Testis (tissue), 3 donors: ENCODE data around the gene FERMT3. TPM values are rescaled to one million over a fixed set of nuclear protein-coding genes. Genes with fewer than 3 reads are reported as not detected.
A peak's percentile ranks its signal among the peaks of the same experiment; 100 is the strongest.

ENCODE experiments used
- DNase-seq: peaks from one replicate; pipeline ENCODE4 v3.0.0-alpha.2; 2019
- H3K27ac ChIP-seq, 2 donors: fragments of 200-600 bp; sonication (generic); one replicate each; pipeline ENCODE4 v1.5.1; 2019
- H3K27me3 ChIP-seq: fragments of 200-600 bp; sonication (generic); one replicate; pipeline ENCODE4 v1.5.1; 2019
- H3K36me3 ChIP-seq: fragments of 200-600 bp; sonication (generic); one replicate; pipeline ENCODE4 v1.5.1; 2017; ENCODE audit warnings: low read depth; ENCODE audit errors: missing control alignments
- H3K4me1 ChIP-seq: fragments of 200-600 bp; sonication (generic); one replicate; pipeline ENCODE4 v1.5.1; 2019
- H3K4me3 ChIP-seq, 2 donors: fragments of 200-600 bp; sonication (generic); one replicate each; pipeline ENCODE4 v1.5.1; 2017 to 2019
- H3K9me3 ChIP-seq: fragments of 200-600 bp; sonication (generic); one replicate; pipeline ENCODE4 v1.5.1; 2017
- POLR2A ChIP-seq: fragments of 450-650 bp; IDR thresholded peaks from one replicate; pipeline ENCODE4 v1.6.1; 2017; ENCODE audit warnings: antibody characterized with exemption, mild to moderate bottlenecking, moderate library complexity
- WGBS, 2 donors: methylation state at CpG; one replicate each; pipeline ENCODE4 v1.1.5; 2018; 5-methylcytosine and 5-hydroxymethylcytosine counted together
- intact Hi-C: fragments of 100-400 bp; cut with DNase I; formaldehyde crosslinking; loops from one replicate; pipeline ENCODE4 v1.15.1; 2023; ENCODE audit warnings: low total_unique reads
- polyA plus RNA-seq: library from polyadenylated mRNA; stranded (reverse); fragments of 350-450 nt; fragmentation: Illumina TruSeq; extraction: RNeasy Lipid Tissue Mini Kit (QIAGEN cat#74804); gene quantifications from one replicate; pipeline ENCODE4 v1.2.3, GENCODE V29; 2014; ENCODE audit warnings: low read depth, low replicate concordance; ENCODE audit not compliant: insufficient read depth
- total RNA-seq, 2 donors: library from RNA; depleted of rRNA; stranded (reverse); fragments of >200 nt; gene quantifications; one replicate each; pipeline ENCODE4 v1.2.3, GENCODE V29; 2016
- TF ChIP-seq, protein P1 (sequence below), 3 experiments: fragments of 450-650 bp in 2 of 3; fragments of 200-600 bp in 1 of 3; sonication (generic) in 1 of 3; IDR thresholded peaks; one replicate each; pipeline ENCODE4 v1.5.1; 2016 to 2019; ENCODE audit warnings: antibody characterized with exemption in 3 of 3, mild to moderate bottlenecking in 2 of 3, moderate library complexity in 1 of 3

Gene FERMT3
- total and polyA plus RNA-seq, 3 donors from 2014 or later = 7.2 to 10.9 (median 8.2) TPM

DNA sequence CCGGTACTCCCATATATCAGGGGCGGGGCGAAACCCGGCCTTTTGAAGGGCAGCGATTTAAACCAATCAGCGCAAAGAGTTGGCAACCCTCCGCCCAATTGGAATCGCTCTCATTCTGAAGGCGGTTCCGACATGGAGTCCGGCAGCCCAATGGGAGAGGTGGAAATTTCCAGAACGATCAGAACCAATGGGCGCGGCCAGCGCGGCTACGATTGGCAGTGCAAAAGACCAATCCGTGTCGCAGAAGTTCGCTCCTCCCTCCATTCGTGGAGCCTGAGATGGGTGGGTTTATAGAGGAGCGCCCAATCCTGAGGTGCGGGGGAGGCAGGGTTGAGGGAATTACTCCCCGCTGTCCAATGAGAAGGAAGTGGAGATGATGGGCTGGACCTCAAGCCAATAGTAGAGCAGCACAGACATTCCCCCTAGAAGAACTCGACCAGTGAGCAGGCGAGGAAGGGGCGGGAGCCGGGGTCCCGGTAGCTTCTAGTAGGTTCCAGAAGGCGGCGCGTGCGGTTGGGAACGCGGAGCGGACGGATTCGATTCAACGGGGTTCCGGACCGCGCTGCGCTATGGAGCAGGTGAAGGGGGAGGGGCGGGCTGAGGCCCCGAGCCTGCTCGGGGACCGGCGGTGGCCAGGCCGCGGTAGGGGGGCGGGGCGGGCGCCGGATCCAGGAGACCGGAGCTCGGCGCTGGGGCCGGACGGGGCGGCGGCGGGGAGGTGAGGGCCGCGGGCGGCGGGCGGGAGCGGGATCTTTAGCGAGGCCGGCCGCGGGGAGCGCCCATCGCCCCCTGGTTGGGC, 20.6 kb upstream of the FERMT3 start, which contains the start of gene STIP1:
TSS of gene STIP1 (plus strand) at position 479 of the 799 bp plus-strand sequence. CDS start at position 570, 91 bp downstream.
- intact Hi-C loops = no loop called here
- no peaks in the 10 kb centered on the region for H3K36me3 ChIP-seq
- H3K27ac ChIP-seq = peak within 1 kb of the TSS; percentile 96 to 100
- no peaks in the 10 kb centered on the region for H3K9me3 ChIP-seq
- H3K27me3 ChIP-seq = no peaks in the 10 kb centered on the region
- TF ChIP-seq, protein P1, sequence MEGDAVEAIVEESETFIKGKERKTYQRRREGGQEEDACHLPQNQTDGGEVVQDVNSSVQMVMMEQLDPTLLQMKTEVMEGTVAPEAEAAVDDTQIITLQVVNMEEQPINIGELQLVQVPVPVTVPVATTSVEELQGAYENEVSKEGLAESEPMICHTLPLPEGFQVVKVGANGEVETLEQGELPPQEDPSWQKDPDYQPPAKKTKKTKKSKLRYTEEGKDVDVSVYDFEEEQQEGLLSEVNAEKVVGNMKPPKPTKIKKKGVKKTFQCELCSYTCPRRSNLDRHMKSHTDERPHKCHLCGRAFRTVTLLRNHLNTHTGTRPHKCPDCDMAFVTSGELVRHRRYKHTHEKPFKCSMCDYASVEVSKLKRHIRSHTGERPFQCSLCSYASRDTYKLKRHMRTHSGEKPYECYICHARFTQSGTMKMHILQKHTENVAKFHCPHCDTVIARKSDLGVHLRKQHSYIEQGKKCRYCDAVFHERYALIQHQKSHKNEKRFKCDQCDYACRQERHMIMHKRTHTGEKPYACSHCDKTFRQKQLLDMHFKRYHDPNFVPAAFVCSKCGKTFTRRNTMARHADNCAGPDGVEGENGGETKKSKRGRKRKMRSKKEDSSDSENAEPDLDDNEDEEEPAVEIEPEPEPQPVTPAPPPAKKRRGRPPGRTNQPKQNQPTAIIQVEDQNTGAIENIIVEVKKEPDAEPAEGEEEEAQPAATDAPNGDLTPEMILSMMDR (IDR thresholded peaks at IDR 0.05) = peak in 2 of 3 experiments; percentile 22 to 43
- TF ChIP-seq POLR2A = peak; percentile 74
- H3K4me3 ChIP-seq = peak within 1 kb of the TSS; percentile 71 to 78
- peaks cover 32% of the 10 kb centered on the region for H3K4me1 ChIP-seq
- DNase-seq = peak; percentile 99
- WGBS, 2 donors = 0 to 1% methylated on average over 27 to 40 of the region's 74 CpGs

DNA sequence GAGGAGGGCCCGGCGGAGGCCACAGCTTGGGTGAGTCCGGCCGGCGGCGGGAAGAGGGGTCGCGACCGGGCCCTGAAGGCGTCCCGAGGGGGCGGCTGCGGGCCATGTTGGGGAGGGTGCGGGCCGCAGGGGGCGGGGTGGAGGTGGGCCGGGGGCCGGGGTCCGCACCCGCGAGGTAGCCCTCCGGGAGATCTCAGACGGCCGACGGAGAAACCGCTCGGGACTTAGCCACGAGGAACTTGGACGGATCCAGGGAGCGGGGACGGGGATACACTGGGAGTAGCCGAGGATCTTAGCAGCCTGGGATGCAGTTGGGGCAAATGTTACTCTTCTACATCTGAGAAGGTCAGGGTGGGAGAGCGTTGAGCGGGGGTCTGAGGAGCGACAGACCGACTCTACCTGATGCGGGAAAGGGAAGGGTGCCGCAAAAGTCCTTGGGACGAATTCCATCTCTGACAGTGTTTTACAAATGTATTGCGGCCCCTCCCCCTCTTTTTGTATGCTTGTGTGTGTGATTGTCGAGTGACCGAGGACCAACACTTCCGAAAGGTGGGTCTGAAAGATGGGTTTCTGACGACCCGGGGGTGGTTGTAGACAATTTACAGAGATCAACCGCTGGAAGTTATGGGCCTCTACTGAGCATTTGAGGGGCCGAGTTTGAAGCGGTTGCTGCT, 19.9 kb upstream of the FERMT3 start:
- intact Hi-C loops = no loop called here
- Histone ChIP-seq H3K36me3 (no peaks in the 10 kb centered on the region), H3K9me3 (no peaks in the 10 kb centered on the region), H3K4me3 (no peak overlapping the region), H3K27me3 (no peaks in the 10 kb centered on the region), H3K4me1 (peaks cover 25% of the 10 kb centered on the region), H3K27ac (peak overlapping the region in 1 of 2 donors; percentile 95)
- peak; percentile 58 for DNase-seq
- TF ChIP-seq POLR2A = no peak
- TF ChIP-seq, protein P1 (IDR thresholded peaks at IDR 0.05) = no peak
- 0 to 2% methylated on average over 21 to 24 of the region's 48 CpGs for WGBS, 2 donors

DNA sequence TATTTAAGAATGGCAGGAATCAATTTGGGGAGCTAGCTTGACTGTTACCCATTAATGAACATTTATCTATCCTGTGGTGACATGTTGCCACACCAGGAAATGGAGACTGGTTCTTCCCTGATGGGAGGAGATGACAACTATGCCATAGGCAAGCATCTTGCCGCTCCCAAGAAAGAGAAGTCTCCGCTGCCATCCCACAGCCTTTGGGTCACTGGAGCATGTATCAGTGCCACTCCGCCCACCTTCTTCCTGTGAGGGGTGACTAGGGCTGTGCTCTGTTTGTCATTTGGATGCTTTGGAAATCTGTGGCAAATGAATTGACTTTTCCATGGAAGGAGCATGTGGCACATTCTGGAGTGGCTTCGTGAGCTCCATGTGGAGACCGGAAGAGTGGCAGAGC, 14.1 kb upstream of the FERMT3 start:
- 93 to 98% methylated on average over 5 of the region's 5 CpGs for WGBS, 2 donors
- Histone ChIP-seq H3K4me3 (no peak overlapping the region), H3K27ac (no peak overlapping the region), H3K4me1 (no peaks in the 10 kb centered on the region), H3K9me3 (no peaks in the 10 kb centered on the region), H3K27me3 (no peaks in the 10 kb centered on the region), H3K36me3 (no peaks in the 10 kb centered on the region)
- TF ChIP-seq, protein P1 (IDR thresholded peaks at IDR 0.05) = no peak
- no peak for TF ChIP-seq POLR2A
- intact Hi-C loops = no loop called here
- DNase-seq = no peak

DNA sequence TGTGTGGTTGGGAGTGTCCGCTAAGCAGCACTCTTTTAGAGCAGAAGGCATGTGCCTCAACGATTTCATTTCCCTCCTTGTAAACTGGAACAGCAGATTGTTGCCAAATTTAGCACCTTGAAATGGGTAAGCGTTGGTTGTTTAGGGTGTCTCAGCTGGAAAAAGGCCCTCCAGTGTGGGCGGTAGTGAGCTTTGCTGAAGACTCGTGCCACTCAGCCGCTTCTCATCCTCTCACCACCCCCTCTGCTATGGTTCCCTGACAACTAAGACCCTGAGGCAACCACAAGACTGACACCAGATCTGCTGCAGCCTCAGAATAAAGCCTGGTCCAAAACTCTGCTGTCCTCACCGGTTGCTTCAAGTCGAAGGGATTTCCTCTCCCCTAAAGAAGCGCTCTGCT, 9.9 kb upstream of the FERMT3 start:
- TF ChIP-seq, protein P1 (IDR thresholded peaks at IDR 0.05) = no peak
- no peak for TF ChIP-seq POLR2A
- no peak for DNase-seq
- no peak overlapping the region for H3K27ac ChIP-seq
- no peaks in the 10 kb centered on the region for H3K36me3 ChIP-seq
- H3K4me3 ChIP-seq = no peak overlapping the region
- WGBS, 2 donors = 76 to 89% methylated on average over 9 of the region's 9 CpGs
- no peaks in the 10 kb centered on the region for H3K4me1 ChIP-seq
- no peaks in the 10 kb centered on the region for H3K9me3 ChIP-seq
- intact Hi-C loops = no loop called here
- no peaks in the 10 kb centered on the region for H3K27me3 ChIP-seq
